OCI-M2 (cell line): ENCODE results near the gene PPIB.
"Not testable (repeated sequence)": the region's sequence is repeated elsewhere in the genome, so short reads cannot be mapped to it uniquely, and the experiment has no call there.

Source experiments
- DNase-seq: peaks from one replicate; lab custom pipeline; 2025; ENCODE audit not compliant: unreplicated experiment; lab: John Stamatoyannopoulos, UW

The PPIB gene

GRCh38 chr15:64110950-64111678 lies 51.7 kb downstream of the PPIB start:
- DNase-seq = no peak

GRCh38 chr15:64110108-64110701 lies 52.6 kb downstream of the PPIB start:
- DNase-seq = not testable (repeated sequence)

DNA sequence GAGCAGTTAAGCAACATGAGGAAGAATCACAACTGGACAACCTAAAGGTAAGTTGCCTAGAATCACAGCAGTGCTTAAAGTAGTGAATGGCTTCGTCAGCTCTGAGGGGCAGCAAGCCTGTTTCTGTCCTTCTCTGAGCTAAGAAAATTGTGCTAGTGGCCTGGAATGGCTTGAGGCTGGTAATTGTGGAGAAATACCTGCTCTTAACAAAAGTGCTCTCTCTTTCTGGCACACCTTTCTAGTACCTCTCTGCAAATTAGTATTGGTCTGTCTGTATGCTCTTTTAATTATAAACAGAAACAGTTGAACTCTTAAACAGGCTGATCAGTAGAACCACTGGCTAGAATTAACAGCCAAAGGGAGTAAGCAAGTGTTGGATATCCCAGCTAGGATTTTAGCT lies 55.5 kb downstream of the PPIB start:
- DNase-seq = no peak
